ENCODE measurements around the gene ADNP2.

DNA sequence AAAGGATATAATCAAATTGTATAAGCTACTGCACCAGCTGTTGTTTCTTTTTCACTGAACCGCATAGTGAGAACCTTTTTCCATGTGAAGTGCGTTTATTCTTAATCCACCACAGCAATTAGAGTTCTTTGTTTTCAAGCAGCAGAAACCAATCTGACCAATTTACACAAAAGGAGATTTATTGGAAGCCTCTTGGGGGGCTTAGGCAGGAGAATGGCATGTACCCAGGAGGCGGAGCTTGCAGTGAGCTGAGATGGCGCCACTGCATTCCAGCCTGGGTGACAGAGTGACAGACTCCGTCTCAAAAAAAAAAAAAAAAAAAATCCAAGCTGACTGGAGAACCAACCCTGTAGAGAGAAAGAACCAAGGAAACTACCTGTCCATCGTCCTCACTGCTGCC is 10.0 kb downstream of the ADNP2 start:
- TF ChIP-seq CTCF (IDR thresholded peaks at IDR 0.05) (no peak), EZH2 (IDR thresholded peaks at IDR 0.05; ENCODE audit: borderline replicate concordance, insufficient read depth, low read depth, low read length, poor library complexity, severe bottlenecking) (no peak)

All from B cell (primary cell).